HEK293T (cell line): Measurements from ENCODE around the gene ERC1.

ENCODE experiments used
- FOXA1 ChIP-seq: fragments of 450-650 bp; IDR thresholded peaks from 2 replicates; pipeline ENCODE4 v1.6.1; 2016; ENCODE audit warnings: mild to moderate bottlenecking
- HDGF ChIP-seq: fragments of 450-650 bp; IDR thresholded peaks from 2 replicates; pipeline ENCODE4 v1.6.1; 2017; ENCODE audit warnings: antibody characterized with exemption, borderline replicate concordance
- ZNF384 ChIP-seq: fragments of 450-650 bp; IDR thresholded peaks from 2 replicates; pipeline ENCODE4 v1.6.1; 2016

DNA sequence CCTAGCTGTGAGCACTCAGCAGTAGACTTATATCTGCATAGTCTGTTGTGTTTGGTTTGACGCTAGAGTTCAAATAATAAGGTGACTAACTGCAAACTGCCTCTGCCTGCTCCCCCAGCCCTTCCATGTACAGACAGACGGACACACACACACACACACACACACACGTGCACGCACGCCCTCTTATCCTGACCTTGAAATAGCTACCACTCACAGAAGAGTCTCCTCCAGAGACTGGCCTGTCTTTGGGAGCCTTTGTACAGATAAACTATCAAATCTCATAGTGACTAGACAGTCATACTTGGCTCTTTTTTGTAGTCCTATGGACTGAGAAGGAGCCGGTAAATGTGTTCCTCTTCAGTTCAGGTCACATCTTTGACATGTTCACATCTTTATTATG lies 445.0 kb downstream of the ERC1 start:
- TF ChIP-seq ZNF384 (no peak), HDGF (no peak), FOXA1 (no peak)
